Glomerular visceral epithelial cell (primary cell): ENCODE measurements around the gene TRIB2.
A peak's percentile ranks its signal among the peaks of the same experiment; 100 is the strongest.
"Not testable (repeated sequence)": the region's sequence is repeated elsewhere in the genome, so short reads cannot be mapped to it uniquely, and the experiment has no call there.

Experiments used
- DNase-seq: peaks from one replicate; pipeline ENCODE4 v3.0.0-alpha.2; 2016; ENCODE audit errors: extremely low spot score

Gene TRIB2

GRCh38 chr2:12716282-12717190 lies at the start of gene TRIB2:
Gene TRIB2 (plus strand): TSS chr2:12716936. CDS start chr2:12718308, 1,372 bp downstream.
- DNase-seq, result peak; percentile 40

DNA sequence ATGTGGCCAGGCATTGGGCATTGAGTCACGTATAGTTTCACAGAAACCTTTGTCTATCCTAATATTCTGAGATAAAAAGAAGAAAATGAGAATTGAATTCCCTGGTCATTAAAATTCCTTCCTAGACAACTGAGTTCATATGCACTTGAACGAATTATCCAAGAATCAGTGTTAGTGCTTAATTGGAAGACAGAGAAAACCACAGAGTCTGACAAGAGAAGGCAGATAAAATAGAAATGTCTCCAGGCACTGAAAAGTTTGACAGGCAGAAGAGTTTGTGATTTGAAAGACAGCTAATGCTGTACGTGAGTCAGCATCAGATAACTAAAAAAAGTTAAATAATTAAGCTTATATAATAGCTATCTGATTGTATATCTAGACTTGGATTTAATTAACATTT lies 47.7 kb upstream of the TRIB2 start:
- no peak for DNase-seq

GRCh38 chr2:12672711-12673315 lies 43.9 kb upstream of the TRIB2 start:
- DNase-seq, result no peak

- DNase-seq, result no peak
Observed at GRCh38 chr2:12674644-12675328, 42.0 kb upstream of the TRIB2 start.

DNA sequence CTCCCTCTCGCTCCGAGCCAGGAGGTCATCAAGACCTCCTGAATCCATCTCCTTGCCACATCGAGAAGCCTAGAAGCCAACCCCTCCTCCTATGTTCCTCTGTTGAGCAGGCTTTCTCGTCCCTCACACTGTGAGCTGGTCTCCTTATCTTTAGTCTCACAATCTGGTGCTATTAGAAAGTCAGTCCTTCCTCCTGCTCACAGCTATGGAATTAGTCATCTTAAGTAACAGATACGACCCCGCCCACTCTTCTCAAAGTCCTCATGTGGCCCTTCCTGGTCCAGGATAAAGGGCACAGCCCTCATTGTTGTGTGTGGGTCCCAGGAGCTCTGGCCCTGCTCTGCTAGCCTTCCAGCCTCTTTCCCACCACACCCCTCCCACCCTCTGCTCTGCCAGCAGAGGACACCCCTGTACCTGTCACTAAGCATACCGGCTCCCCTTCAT lies 41.4 kb upstream of the TRIB2 start:
- no peak for DNase-seq

DNA sequence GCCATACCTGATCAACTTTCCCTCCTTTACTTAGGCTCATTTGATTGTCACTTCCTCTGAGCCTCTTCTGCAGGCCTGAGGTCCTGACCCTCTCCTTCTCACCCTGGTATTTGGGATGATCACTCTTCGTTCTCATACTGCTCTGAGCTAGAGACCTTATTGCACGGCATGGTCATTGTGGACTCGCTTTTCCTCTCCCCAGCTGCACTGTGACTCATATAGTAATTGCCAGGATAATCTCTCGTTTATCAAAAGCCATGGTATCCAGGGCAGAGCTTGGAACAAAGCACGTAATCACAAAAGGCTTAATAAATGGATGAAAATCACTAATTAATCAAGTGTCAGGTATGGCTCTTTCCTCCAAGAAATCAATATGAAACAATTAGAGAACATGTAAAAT lies 40.9 kb upstream of the TRIB2 start:
- no peak for DNase-seq

DNA sequence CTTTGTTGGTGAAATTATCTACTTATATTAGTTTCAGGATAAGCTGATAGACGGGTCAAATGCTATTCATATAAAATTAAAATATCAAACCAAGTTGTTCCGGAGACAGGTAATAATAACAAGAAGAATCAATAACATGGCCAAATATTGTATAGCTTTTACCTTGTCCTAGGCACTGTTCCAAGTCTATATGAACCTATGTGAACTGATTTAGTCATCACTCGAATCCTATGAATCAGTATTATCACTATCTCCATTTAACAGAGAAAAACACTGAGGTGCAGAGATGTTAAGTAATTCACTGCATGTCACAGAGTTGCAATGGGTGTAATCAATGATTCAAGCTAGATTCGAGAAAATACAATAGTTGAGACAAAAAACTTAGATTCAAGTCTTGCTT lies 40.0 kb upstream of the TRIB2 start:
- DNase-seq, result no peak

DNA sequence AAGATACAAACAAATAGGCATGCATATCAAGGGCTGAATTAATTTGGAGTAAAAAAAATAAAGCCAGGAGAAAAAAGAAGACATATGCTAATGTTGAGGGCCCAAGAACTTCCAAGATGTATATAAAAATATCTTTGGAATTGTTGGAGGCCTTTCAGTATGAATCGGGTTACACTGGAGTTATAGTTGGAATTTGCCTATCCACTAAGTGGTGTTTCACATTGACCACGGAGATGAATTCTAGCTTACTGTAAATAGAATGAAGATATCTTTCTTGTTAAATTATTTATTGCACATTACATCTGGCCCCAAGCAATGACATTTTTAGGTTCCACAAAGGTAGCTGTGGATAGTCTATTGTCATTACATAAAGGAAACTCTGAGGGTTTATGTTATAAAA lies 38.5 kb upstream of the TRIB2 start:
- no peak for DNase-seq

DNA sequence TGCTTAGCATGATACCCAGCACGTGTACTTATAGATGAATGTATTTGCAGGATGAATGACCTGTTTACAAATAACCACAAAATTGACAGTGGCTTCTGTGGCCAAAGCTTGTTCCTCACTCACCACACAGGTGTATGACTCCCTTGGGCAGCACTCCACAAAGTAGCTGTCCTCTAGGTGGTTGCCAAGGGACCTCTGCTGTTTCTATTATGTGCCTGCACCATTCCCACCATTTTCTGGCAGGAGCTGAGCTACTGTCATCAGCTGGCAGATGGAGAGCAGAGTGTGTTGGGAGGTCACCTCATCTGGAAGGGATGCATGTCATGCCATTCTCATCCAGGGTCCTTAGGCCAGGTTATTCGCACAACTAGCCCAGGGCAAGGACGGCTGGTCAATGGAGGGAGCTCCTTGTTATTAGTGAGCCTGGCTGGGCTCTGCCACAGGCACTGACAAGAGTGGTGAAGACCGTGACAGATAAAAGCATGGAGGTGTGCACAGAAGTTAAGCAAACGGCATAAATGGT lies 37.1 kb upstream of the TRIB2 start:
- no peak for DNase-seq

- not testable (repeated sequence) for DNase-seq
Observed at GRCh38 chr2:12680115-12680514, 36.6 kb upstream of the TRIB2 start.

- DNase-seq, result no peak
Observed at GRCh38 chr2:12682017-12682416, 34.7 kb upstream of the TRIB2 start.

- DNase-seq, result no peak
Observed at GRCh38 chr2:12683457-12684100, 33.2 kb upstream of the TRIB2 start.

GRCh38 chr2:12684471-12684936 lies 32.2 kb upstream of the TRIB2 start:
- DNase-seq, result no peak

DNA sequence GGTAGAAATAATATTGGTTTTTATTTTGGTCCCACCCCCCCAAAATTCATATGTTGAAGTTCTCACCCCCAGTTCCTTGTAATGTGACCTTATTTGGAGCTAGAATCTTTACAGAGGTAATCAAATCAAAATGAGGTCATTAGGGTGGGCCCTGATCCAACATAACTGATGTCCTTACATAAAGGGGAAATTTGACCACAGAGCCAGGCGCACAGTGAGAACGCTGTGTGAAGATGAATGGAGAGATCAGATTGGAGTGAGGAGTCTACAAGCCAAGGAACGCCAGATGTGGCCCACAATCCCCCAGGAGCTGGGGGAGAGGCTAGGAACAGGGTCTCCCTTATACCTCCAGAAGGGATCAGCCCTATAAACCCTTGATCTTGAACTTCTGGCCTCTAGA lies 31.6 kb upstream of the TRIB2 start:
- no peak for DNase-seq

DNA sequence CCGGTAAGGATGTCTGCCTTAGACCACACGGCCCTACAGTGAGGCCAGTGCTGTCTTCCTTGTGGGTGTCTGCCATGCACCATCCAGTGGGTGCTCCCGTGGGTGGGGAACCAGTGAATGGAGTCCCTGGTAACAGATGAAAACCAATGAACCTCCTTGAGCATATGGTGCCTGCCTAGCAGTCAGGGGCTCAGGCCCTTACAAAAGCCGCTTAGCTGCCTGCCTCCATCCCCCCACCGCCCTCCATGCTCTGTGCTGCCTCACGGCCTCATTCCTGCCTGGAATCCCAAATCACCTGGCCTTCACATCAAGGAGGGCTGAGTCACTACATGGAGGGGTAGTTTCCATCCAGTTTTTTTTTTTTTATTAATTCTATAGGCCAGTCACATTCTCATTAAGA lies 30.8 kb upstream of the TRIB2 start:
- no peak for DNase-seq

- no peak for DNase-seq
Observed at GRCh38 chr2:12686708-12687283, 29.9 kb upstream of the TRIB2 start.

- no peak for DNase-seq
Observed at GRCh38 chr2:12688091-12688490, 28.6 kb upstream of the TRIB2 start.

DNA sequence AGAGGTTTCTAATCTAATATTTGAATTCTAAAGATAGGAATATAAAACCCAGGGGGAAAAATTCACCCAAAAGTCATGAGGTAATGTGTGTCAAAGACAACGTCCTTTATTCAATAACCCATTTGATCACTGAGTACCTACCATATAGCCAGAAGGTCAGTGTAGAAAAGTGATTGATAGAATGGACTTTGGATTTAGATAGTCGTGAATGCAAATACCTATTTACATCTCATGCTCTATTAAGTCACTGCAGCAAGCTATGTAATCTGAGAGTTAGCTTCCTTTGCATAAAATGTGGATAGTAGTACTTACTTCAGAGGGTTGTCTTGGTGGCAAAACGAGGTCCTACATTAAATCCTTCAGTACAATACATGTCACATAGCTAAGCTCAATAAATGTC lies 27.8 kb upstream of the TRIB2 start:
- no peak for DNase-seq

- no peak for DNase-seq
Observed at GRCh38 chr2:12693509-12693908, 23.2 kb upstream of the TRIB2 start.

DNA sequence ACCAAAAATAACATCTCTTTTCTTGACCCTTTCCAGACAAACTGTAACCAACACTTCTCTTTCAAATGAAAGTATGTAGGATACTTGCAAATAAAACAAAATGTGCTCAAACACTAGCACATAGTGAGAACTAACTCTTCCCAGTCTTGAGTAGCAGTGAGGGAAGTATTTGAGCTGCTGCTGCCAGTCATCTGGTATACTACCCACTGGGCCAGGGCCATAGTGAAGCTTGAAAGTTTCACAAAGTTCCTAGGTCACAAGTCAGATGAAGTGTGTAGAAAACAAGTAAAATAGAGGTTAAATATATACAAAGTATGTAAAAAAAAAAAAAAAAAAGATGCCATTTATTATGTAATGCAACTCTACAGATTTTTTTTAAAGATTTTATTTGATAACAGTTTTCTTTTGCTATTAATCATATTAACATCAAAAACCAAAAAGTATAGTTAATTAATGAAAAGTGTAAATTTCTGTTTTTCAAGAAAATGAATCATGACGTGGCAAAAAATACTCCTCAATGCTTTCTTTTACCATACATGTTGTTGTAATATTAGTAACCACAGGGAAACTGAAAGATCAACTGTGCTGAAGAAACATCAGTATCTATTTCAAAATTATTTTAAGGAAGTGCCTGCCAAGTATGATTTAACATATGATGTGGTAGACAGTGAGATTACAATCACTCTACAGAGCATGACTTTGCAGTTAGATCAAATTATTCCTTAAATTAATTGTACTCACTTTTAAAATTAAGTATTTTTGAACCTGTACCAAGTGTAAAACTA lies 21.6 kb upstream of the TRIB2 start:
- DNase-seq, result no peak

DNA sequence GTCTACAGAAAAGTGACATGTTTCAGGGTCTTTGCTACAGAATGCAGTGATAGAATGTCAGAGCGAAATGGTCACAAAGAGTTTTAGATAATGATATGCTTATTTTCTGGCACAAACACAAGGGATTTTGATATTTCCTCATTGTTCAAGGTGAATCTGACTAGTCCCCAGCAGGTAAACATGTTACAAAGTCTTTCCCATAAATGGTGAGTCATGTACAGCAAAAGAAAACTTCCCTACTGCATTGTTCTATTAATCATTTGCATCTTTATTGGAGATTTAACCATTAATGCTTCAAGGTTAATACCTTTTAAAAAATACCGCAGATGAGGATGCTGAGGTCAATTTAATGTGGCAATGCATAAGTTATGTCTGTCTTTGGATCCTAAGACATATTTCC lies 19.1 kb upstream of the TRIB2 start:
- no peak for DNase-seq
